Lower leg skin (tissue), 3 donors: Measurements from ENCODE around the gene FAM83G.
"Not testable (repeated sequence)": the region's sequence is repeated elsewhere in the genome, so short reads cannot be mapped to it uniquely, and the experiment has no call there.

Source experiments
- POLR2A ChIP-seq, 2 donors: fragments of 450-650 bp; IDR thresholded peaks; one replicate each; pipeline ENCODE4 v1.6.1; 2016 to 2017; ENCODE audit warnings: antibody characterized with exemption in 2 of 2, mild to moderate bottlenecking in 1 of 2, moderate library complexity in 1 of 2
- TF ChIP-seq, protein P1 (sequence below), 3 donors: fragments of 450-650 bp; IDR thresholded peaks; one replicate each; pipeline ENCODE4 v1.5.1; 2016; ENCODE audit warnings: antibody characterized with exemption in 3 of 3, mild to moderate bottlenecking in 3 of 3, moderate library complexity in 2 of 3

DNA sequence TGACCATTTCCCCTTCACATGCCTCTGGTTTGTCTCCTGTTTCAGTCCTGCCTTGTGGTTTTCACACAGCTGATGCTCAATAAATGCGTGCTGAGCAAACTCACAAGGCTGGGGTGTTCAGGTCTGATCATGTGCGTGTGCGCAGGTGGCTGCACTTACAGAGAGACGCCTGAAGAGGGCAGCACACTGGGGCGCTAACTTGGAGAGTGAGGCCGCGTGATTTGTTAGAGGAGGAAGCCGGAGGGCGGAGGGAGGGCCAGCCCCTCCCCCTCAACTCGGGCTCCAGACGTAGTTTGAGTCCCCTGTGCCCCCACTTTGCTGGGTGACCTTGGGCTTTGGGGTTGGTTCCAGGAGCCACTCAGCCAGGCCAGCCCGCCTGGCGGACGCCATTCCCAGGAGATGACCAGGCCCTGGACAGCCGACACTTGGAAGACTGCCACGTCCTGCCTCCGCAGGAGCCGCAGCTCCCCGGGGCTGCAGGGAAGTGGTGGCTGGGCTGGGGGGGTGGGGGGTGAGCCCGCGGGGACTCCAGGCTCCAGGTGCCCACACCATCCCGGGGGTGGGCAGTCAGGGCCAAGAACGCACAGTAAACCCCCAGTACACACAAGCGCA lies 27.9 kb upstream of the FAM83G start:
- not testable (repeated sequence) for TF ChIP-seq POLR2A (IDR thresholded peaks at IDR 0.05)
- TF ChIP-seq, protein P1, sequence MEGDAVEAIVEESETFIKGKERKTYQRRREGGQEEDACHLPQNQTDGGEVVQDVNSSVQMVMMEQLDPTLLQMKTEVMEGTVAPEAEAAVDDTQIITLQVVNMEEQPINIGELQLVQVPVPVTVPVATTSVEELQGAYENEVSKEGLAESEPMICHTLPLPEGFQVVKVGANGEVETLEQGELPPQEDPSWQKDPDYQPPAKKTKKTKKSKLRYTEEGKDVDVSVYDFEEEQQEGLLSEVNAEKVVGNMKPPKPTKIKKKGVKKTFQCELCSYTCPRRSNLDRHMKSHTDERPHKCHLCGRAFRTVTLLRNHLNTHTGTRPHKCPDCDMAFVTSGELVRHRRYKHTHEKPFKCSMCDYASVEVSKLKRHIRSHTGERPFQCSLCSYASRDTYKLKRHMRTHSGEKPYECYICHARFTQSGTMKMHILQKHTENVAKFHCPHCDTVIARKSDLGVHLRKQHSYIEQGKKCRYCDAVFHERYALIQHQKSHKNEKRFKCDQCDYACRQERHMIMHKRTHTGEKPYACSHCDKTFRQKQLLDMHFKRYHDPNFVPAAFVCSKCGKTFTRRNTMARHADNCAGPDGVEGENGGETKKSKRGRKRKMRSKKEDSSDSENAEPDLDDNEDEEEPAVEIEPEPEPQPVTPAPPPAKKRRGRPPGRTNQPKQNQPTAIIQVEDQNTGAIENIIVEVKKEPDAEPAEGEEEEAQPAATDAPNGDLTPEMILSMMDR (IDR thresholded peaks at IDR 0.05): not testable (repeated sequence)
